HEK293T (cell line): ENCODE results near the gene PIK3R1.

Experiments used
- ARNT ChIP-seq: fragments of 450-650 bp; IDR thresholded peaks from 2 replicates; pipeline ENCODE4 v1.6.1; 2017; ENCODE audit warnings: mild to moderate bottlenecking
- ELF4 ChIP-seq: fragments of 450-650 bp; IDR thresholded peaks from 2 replicates; pipeline ENCODE4 v1.6.1; 2017; ENCODE audit warnings: antibody characterized with exemption
- FOXM1 ChIP-seq: fragments of 450-650 bp; IDR thresholded peaks from 2 replicates; pipeline ENCODE4 v1.6.1; 2017; ENCODE audit warnings: mild to moderate bottlenecking, borderline replicate concordance
- L3MBTL2 ChIP-seq: fragments of 450-650 bp; conservative IDR thresholded peaks from 2 replicates; pipeline ENCODE4 v1.6.1; 2016; ENCODE audit warnings: mild to moderate bottlenecking
- LEF1 ChIP-seq: fragments of 450-650 bp; IDR thresholded peaks from 2 replicates; pipeline ENCODE4 v1.6.1; 2017; ENCODE audit warnings: mild to moderate bottlenecking, borderline replicate concordance
- SP1 ChIP-seq: fragments of 450-650 bp; IDR thresholded peaks from 2 replicates; pipeline ENCODE4 v1.6.1; 2017
- SUZ12 ChIP-seq: fragments of 450-650 bp; IDR thresholded peaks from 2 replicates; pipeline ENCODE4 v1.6.1; 2016; ENCODE audit warnings: mild to moderate bottlenecking
- TARDBP ChIP-seq: fragments of 450-650 bp; IDR thresholded peaks from 2 replicates; pipeline ENCODE4 v1.6.1; 2016

DNA sequence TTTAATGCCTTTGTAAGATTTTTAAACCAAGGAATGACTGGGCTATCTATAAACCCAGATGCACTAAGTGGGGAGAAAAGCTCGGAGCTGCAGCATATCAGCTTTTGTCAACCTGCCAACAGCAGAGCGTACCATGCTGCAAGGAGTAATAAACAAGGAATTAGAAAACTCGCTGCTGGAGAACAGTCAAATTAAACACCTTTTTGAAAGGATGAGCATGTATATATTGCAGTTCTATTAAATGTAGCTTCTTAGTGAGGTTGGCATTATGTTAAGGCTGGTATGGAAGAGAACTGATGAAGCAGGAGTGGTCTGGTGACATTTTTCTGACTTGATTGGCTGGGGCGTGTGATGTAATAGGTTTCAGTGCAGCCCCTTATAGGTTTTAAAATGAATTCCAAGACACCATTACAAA is 74.7 kb downstream of the PIK3R1 start:
- TF ChIP-seq TARDBP (no peak), FOXM1 (no peak), ELF4 (no peak), LEF1 (no peak), L3MBTL2 (no peak), SP1 (no peak), SUZ12 (no peak), ARNT (no peak)
